GM06990 (cell line): ENCODE results near the gene CDCA7L.

Experiments
- DNase-seq: peaks from one replicate; pipeline ENCODE4 v3.0.0-alpha.2; 2011; ENCODE audit not compliant: insufficient read length; ENCODE audit errors: extremely low read depth
- H3K27me3 ChIP-seq: replicated peaks from 2 replicates; pipeline ENCODE4 v1.6.0; 2011; ENCODE audit warnings: low read length; ENCODE audit not compliant: control insufficient read depth, insufficient read depth
- H3K36me3 ChIP-seq: 2 replicates; pipeline ENCODE4 v1.5.1; 2011; ENCODE audit warnings: low read length; ENCODE audit not compliant: control insufficient read depth, insufficient read depth
- H3K4me3 ChIP-seq: replicated peaks from 2 replicates; pipeline ENCODE4 v1.5.1; 2011; ENCODE audit warnings: low read depth, mild to moderate bottlenecking, control low read depth, low read length
- CTCF ChIP-seq: IDR thresholded peaks from 2 replicates; pipeline ENCODE4 v1.5.1; 2011; ENCODE audit warnings: low read length, control low read depth, mild to moderate bottlenecking, inconsistent platforms; ENCODE audit not compliant: insufficient read depth, poor library complexity, severe bottlenecking

Gene CDCA7L

DNA sequence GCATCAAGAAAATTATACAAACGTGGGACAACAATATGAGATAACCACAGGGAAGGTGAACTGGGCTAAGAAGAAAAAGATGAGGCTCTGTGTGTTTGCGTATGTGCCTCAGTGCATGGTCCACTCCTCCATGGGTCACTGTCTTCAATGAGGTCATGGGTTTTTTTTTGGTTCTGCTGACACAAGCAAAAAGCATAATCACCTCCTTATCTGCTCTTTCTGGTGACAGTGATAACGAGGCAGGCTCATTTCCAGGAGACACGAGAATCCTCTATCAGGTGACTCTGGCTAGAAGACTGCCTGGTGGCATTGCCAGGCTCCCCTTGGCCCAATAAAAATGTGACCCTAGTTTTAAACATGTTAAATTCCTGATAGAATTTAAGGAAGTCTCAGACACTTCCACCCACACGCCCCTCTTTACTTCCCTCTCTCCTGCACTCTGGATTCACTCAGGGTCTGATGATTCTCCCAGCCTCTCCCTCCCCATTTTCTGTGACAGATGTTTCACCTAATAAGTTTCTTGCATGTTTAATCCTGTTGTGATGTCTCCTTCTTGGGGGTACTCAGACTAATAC lies 35.3 kb upstream of the CDCA7L start:
- Histone ChIP-seq H3K27me3 (no peaks in the 10 kb centered on the region), H3K36me3 (no peaks in the 10 kb centered on the region), H3K4me3 (no peak overlapping the region)
- no peak for DNase-seq
- TF ChIP-seq CTCF = no peak

- no peaks in the 10 kb centered on the region for H3K36me3 ChIP-seq
- no peaks in the 10 kb centered on the region for H3K27me3 ChIP-seq
- no peak for TF ChIP-seq CTCF
- no peak overlapping the region for H3K4me3 ChIP-seq
- no peak for DNase-seq
These were observed 26.7 kb upstream of the CDCA7L start for GRCh38 chr7:21972397-21972784.

- TF ChIP-seq CTCF = no peak
These were observed 26.2 kb upstream of the CDCA7L start for GRCh38 chr7:21971780-21972396.

DNA sequence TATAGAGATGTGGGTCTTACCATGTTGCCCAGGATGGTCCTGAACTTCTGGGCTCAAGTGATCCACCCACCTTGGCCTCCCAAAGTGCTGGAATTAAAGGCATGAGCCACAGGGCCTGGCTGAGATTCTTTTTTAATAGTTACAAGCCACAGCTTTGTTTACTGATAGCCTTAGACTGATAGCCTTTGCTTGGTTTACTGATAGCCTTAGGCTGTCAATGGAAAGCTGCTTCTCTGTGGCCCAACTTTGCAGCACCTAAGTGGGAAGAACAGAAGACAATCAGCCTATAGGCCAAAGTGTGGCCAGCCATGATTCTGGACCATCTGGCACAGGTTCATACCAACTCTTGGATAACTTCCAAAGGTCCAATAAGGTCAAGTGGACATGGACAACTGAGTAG lies 24.1 kb upstream of the CDCA7L start:
- no peak overlapping the region for H3K4me3 ChIP-seq
- TF ChIP-seq CTCF = no peak
- no peaks in the 10 kb centered on the region for H3K27me3 ChIP-seq
- no peaks in the 10 kb centered on the region for H3K36me3 ChIP-seq
- no peak for DNase-seq

More at GRCh38 chr7:21971780-21972396, 26.2 kb upstream of the CDCA7L start:
- no peak for DNase-seq
- no peaks in the 10 kb centered on the region for H3K36me3 ChIP-seq
- H3K4me3 ChIP-seq = no peak overlapping the region
- H3K27me3 ChIP-seq = no peaks in the 10 kb centered on the region

GRCh38 chr7:21967598-21968003 lies 21.9 kb upstream of the CDCA7L start:
- DNase-seq = no peak
- Histone ChIP-seq H3K4me3 (no peak overlapping the region), H3K27me3 (no peaks in the 10 kb centered on the region), H3K36me3 (no peaks in the 10 kb centered on the region)
- no peak for TF ChIP-seq CTCF
